KMS-11 (cell line): ENCODE data around the gene TMEM214.

Experiments
- H2AFZ ChIP-seq: fragments of 200-600 bp; sonication (generic); 2 replicates; pipeline ENCODE4 v1.6.1; 2016; ENCODE audit warnings: antibody characterized with exemption, mixed run types, low read depth
- H3K27ac ChIP-seq: fragments of 200-600 bp; sonication (generic); 2 replicates; pipeline ENCODE4 v1.6.1; 2016; ENCODE audit warnings: mild to moderate bottlenecking, mixed run types
- H3K27me3 ChIP-seq: fragments of 200-600 bp; sonication (generic); 2 replicates; pipeline ENCODE4 v1.6.1; 2017; ENCODE audit warnings: mild to moderate bottlenecking, low read depth, mixed run types, moderate library complexity; ENCODE audit not compliant: insufficient read depth
- H3K36me3 ChIP-seq: fragments of 200-600 bp; sonication (generic); 2 replicates; pipeline ENCODE4 v1.6.1; 2017; ENCODE audit warnings: mild to moderate bottlenecking, mixed run types; ENCODE audit not compliant: insufficient read depth
- H3K4me1 ChIP-seq: fragments of 200-600 bp; sonication (generic); 2 replicates; pipeline ENCODE4 v1.6.1; 2016; ENCODE audit warnings: mild to moderate bottlenecking, low read depth, mixed run types; ENCODE audit not compliant: poor library complexity, severe bottlenecking
- H3K4me2 ChIP-seq: fragments of 200-600 bp; sonication (generic); 2 replicates; pipeline ENCODE4 v1.7.0; 2016; ENCODE audit warnings: mild to moderate bottlenecking, mixed run types
- H3K4me3 ChIP-seq: fragments of 200-600 bp; sonication (generic); IDR thresholded peaks from 2 replicates; pipeline ENCODE4 v1.6.1; 2017; ENCODE audit warnings: low read depth, low read length, mixed read lengths; ENCODE audit not compliant: insufficient read depth
- H3K79me2 ChIP-seq: fragments of 200-600 bp; sonication (generic); 2 replicates; pipeline ENCODE4 v1.6.1; 2016; ENCODE audit warnings: low read depth, mixed run types; ENCODE audit not compliant: insufficient read depth
- H3K9ac ChIP-seq: fragments of 200-600 bp; sonication (generic); 2 replicates; pipeline ENCODE4 v1.6.1; 2016; ENCODE audit warnings: mild to moderate bottlenecking, mixed run types
- H4K20me1 ChIP-seq: fragments of 200-600 bp; sonication (generic); 2 replicates; pipeline ENCODE4 v1.6.1; 2016; ENCODE audit warnings: mild to moderate bottlenecking, mixed run types; ENCODE audit not compliant: insufficient read depth
- TF ChIP-seq, protein P1 (sequence below): fragments of 200-600 bp; sonication (generic); conservative IDR thresholded peaks from 2 replicates; pipeline ENCODE4 v1.6.1; 2017; ENCODE audit warnings: low read depth, mild to moderate bottlenecking, antibody characterized with exemption, low read length, moderate library complexity, mixed read lengths

The TMEM214 gene

DNA sequence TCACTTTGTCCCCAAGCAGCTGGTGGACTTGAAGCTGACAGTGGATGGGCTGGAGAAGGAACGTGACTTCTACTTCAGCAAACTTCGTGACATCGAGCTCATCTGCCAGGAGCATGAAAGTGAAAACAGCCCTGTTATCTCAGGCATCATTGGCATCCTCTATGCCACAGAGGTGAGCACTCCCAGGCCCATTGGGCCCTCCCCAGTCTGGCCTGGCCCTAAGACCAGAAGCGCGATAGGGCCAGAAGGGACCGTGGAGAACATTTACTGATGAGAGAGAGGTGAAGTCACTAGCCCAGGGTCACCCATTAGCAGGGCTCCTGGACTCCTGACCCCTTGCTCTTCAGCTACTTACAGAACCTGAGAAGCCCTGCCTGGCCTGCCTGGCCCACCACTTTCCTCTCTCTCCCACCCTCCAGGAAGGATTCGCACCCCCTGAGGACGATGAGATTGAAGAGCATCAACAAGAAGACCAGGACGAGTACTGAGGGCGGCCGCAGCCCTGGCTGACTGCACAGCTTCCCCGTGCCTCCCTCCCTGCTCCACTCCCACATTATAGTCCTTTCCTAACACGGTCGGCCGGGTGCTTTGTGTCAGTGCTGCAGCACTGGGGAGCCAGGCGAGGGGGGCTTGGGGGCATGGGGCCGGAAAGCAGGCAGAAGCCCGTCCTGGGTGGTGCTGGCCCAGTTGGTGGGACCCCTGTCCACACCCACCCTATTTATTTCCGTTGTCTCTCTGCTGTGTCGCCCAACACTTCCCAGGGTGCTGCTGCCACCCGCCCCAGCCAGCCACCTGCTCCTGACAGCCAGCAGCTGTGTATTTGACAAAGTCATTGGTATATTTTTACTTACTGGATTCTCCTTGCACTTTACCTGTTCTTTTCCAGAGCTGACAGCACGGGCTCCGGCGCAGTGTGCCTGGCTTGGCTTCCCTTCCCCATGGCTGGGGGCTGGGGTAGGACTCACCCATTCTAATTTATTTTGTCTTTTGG lies 6.6 kb upstream of the TMEM214 start:
- Histone ChIP-seq H3K36me3 (no peaks in the 10 kb centered on the region), H4K20me1 (no peaks in the 10 kb centered on the region), H3K27ac (no peak overlapping the region), H3K4me2 (no peak overlapping the region), H3K4me3 (no peak overlapping the region), H3K9ac (no peak overlapping the region), H3K79me2 (no peaks in the 10 kb centered on the region), H2AFZ (no peak overlapping the region), H3K4me1 (no peaks in the 10 kb centered on the region), H3K27me3 (no peaks in the 10 kb centered on the region)
- TF ChIP-seq, protein P1, sequence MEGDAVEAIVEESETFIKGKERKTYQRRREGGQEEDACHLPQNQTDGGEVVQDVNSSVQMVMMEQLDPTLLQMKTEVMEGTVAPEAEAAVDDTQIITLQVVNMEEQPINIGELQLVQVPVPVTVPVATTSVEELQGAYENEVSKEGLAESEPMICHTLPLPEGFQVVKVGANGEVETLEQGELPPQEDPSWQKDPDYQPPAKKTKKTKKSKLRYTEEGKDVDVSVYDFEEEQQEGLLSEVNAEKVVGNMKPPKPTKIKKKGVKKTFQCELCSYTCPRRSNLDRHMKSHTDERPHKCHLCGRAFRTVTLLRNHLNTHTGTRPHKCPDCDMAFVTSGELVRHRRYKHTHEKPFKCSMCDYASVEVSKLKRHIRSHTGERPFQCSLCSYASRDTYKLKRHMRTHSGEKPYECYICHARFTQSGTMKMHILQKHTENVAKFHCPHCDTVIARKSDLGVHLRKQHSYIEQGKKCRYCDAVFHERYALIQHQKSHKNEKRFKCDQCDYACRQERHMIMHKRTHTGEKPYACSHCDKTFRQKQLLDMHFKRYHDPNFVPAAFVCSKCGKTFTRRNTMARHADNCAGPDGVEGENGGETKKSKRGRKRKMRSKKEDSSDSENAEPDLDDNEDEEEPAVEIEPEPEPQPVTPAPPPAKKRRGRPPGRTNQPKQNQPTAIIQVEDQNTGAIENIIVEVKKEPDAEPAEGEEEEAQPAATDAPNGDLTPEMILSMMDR = no peak

DNA sequence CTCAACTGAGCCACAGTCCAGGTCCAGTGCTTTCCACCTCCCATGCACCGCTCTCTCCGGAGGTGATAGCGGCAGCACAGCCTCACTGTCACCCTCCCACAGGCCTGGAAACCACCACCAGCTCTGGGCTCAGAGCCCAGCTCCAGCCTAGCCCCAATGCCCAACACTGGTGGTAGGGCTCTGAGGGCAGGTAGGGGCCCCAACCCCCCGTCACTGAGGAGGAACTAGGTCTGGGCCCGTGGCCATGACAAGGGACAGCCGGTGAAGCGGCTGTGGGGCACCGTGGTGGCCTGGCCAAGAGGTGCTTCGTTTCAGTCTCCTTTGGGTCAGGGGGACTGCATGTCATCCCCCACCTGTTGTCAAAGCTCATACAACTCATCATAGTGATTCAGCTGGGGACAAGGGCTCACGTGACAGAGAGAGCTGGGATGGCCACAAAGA lies 5.5 kb upstream of the TMEM214 start:
- H3K79me2 ChIP-seq = no peaks in the 10 kb centered on the region
- no peaks in the 10 kb centered on the region for H3K36me3 ChIP-seq
- H3K27ac ChIP-seq = no peak overlapping the region
- H3K27me3 ChIP-seq = no peaks in the 10 kb centered on the region
- TF ChIP-seq, protein P1 = no peak
- H2AFZ ChIP-seq = no peak overlapping the region
- H3K4me1 ChIP-seq = no peaks in the 10 kb centered on the region
- no peak overlapping the region for H3K9ac ChIP-seq
- no peak overlapping the region for H3K4me2 ChIP-seq
- H4K20me1 ChIP-seq = no peaks in the 10 kb centered on the region
- H3K4me3 ChIP-seq = no peak overlapping the region

DNA sequence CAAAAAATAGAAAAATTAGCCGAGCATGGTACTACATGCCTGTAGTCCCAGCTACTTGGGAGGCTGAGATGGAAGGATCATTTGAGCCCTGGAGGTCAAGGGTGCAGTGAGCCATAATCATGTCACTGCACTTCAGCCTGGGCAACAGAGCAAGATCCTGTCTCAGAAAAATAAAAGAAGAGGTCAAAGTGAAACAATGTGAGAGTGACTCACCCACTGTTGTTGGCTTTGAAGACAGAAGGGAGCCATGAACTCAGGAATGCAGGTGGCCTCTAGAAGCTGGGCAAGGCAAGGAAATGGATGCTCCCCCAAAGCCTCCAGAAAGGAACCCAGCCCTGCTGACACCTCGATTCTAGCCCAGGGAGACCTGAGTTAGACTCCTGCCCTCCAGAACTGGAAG lies 3.7 kb upstream of the TMEM214 start:
- no peak overlapping the region for H3K4me2 ChIP-seq
- H3K79me2 ChIP-seq = peaks cover 11% of the 10 kb centered on the region; the same call in 1 of the 2 replicates
- H3K9ac ChIP-seq = no peak overlapping the region
- TF ChIP-seq, protein P1 = no peak
- no peaks in the 10 kb centered on the region for H3K36me3 ChIP-seq
- H3K27ac ChIP-seq = no peak overlapping the region
- H3K27me3 ChIP-seq = no peaks in the 10 kb centered on the region
- H3K4me1 ChIP-seq = peaks cover 4% of the 10 kb centered on the region
- H3K4me3 ChIP-seq = no peak overlapping the region
- no peaks in the 10 kb centered on the region for H4K20me1 ChIP-seq
- H2AFZ ChIP-seq = no peak overlapping the region

DNA sequence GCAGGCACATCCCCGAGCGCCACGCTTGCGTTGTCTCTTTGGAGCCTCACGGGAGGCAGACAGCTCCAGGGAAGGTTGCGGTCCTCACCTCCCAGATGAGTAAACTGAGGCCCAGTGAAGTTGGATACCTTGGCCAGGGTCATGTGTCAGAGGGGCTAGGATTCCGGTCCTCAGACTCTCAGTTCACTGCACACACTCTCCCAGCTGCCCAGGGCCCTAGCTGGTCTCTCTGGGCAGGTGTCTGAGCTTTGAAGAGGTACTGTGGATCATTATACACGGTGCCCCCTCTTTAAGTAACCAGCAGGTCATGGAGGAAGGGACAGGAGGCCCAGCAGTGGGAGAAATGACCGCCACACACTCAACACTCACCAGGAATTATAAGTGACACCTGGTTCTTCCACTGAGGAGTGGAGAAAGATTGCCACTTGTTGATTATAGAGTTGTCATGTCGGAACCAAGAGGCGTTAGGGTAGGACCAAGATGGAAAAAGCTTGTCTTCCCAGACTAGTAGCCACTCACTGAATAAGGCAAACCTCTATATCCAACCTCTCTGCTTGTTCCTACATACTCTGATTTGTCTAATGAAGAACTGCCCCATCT lies 588 bp downstream of the TMEM214 start:
- TF ChIP-seq, protein P1 = no peak
- Histone ChIP-seq H2AFZ (peak overlapping the region; percentile 71), H4K20me1 (no peaks in the 10 kb centered on the region), H3K36me3 (no peaks in the 10 kb centered on the region), H3K4me2 (peak overlapping the region; percentile 83), H3K4me1 (peaks cover 8% of the 10 kb centered on the region), H3K27ac (peak overlapping the region; percentile 19; the same call in 1 of the 2 replicates), H3K27me3 (no peaks in the 10 kb centered on the region), H3K4me3 (peak overlapping the region; percentile 87), H3K9ac (peak overlapping the region; percentile 77), H3K79me2 (peaks cover 14% of the 10 kb centered on the region; the same call in 1 of the 2 replicates)
